ENCODE measurements around the gene COL4A2.

Gene COL4A2

GRCh38 chr13:110414283-110414682 is 107.2 kb downstream of the COL4A2 start (continued):
- TF ChIP-seq, protein P1, sequence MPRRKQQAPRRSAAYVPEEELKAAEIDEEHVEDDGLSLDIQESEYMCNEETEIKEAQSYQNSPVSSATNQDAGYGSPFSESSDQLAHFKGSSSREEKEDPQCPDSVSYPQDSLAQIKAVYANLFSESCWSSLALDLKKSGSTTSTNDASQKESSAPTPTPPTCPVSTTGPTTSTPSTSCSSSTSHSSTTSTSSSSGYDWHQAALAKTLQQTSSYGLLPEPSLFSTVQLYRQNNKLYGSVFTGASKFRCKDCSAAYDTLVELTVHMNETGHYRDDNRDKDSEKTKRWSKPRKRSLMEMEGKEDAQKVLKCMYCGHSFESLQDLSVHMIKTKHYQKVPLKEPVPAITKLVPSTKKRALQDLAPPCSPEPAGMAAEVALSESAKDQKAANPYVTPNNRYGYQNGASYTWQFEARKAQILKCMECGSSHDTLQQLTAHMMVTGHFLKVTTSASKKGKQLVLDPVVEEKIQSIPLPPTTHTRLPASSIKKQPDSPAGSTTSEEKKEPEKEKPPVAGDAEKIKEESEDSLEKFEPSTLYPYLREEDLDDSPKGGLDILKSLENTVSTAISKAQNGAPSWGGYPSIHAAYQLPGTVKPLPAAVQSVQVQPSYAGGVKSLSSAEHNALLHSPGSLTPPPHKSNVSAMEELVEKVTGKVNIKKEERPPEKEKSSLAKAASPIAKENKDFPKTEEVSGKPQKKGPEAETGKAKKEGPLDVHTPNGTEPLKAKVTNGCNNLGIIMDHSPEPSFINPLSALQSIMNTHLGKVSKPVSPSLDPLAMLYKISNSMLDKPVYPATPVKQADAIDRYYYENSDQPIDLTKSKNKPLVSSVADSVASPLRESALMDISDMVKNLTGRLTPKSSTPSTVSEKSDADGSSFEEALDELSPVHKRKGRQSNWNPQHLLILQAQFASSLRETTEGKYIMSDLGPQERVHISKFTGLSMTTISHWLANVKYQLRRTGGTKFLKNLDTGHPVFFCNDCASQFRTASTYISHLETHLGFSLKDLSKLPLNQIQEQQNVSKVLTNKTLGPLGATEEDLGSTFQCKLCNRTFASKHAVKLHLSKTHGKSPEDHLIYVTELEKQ (tag by site-specific recombination; IDR thresholded peaks at IDR 0.05; ENCODE audit: borderline replicate concordance): no peak
- TF ChIP-seq ZNF416 (tag by site-specific recombination; IDR thresholded peaks at IDR 0.05) (no peak), ZBTB48 (tag by site-specific recombination; IDR thresholded peaks at IDR 0.05) (no peak), ZNF157 (tag by site-specific recombination; IDR thresholded peaks at IDR 0.05) (no peak), IKZF3 (tag by site-specific recombination; IDR thresholded peaks at IDR 0.05) (no peak), KLF10 (tag by site-specific recombination; IDR thresholded peaks at IDR 0.05) (no peak), ZNF791 (tag by site-specific recombination; IDR thresholded peaks at IDR 0.05) (no peak), ZNF623 (tag by site-specific recombination; IDR thresholded peaks at IDR 0.05) (no peak), MEIS1 (CRISPR knock-in tag; IDR thresholded peaks at IDR 0.05; ENCODE audit: borderline replicate concordance) (no peak), ZNF571 (tag by site-specific recombination; IDR thresholded peaks at IDR 0.05) (no peak), ZEB2 (tag by site-specific recombination; IDR thresholded peaks at IDR 0.05) (no peak), ZNF140 (tag by site-specific recombination; IDR thresholded peaks at IDR 0.05) (no peak)

DNA sequence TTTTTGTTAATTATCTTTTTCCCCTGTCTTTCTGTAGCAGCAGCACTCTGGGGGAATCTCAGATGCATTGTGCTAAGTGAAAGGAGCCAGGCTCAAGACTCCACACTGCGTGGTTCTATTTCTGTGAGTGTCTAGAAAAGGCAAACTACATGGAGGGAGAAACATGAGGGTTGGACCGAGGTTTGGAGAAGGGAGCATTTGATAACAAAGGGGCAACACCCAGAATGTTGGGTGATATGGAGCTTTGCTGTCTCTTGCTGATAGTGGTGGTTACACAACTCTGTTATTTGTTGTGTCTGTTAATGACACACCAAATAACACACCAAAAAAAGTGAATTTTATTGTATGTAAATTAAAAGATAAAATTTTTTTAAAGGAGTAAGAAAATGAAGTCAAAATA is 107.8 kb downstream of the COL4A2 start:
- ChIA-PET CTCF (no interaction called here), POLR2A (no interaction called here)
- Histone ChIP-seq H3K36me3 (ENCODE audit: control insufficient read depth in 2 of 2, insufficient read depth in 1 of 2, low read length in 2 of 2) (no peaks in the 10 kb centered on the region), H3K4me3 (ENCODE audit: low read depth, low read length) (no peak overlapping the region), H3K9me3 (ENCODE audit: control insufficient read depth, insufficient read depth, low read depth, low read length) (no peaks in the 10 kb centered on the region), H3K27ac (ENCODE audit: extremely low read depth, low read depth, low read length) (no peak overlapping the region), H3K4me1 (ENCODE audit: control insufficient read depth, insufficient read depth, low read length) (no peaks in the 10 kb centered on the region; the same call in 1 of the 2 replicates)
- TF ChIP-seq ZNF146 (tag by site-specific recombination; IDR thresholded peaks at IDR 0.05): no peak
- no peak for TF ChIP-seq SETDB1 (IDR thresholded peaks at IDR 0.05; ENCODE audit: insufficient read length, low read length)
- TF ChIP-seq ZNF157 (tag by site-specific recombination; IDR thresholded peaks at IDR 0.05): no peak
- no peak for TF ChIP-seq ZNF335 (tag by site-specific recombination; conservative IDR thresholded peaks at IDR 0.05)
- TF ChIP-seq ZBTB11 (tag by site-specific recombination; conservative IDR thresholded peaks at IDR 0.05; ENCODE audit: low read depth): no peak
- no peak for TF ChIP-seq ZNF549 (tag by site-specific recombination; IDR thresholded peaks at IDR 0.05)
- TF ChIP-seq, protein P2, sequence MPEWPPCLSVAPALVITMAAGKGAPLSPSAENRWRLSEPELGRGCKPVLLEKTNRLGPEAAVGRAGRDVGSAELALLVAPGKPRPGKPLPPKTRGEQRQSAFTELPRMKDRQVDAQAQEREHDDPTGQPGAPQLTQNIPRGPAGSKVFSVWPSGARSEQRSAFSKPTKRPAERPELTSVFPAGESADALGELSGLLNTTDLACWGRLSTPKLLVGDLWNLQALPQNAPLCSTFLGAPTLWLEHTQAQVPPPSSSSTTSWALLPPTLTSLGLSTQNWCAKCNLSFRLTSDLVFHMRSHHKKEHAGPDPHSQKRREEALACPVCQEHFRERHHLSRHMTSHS (tag by site-specific recombination; IDR thresholded peaks at IDR 0.05): no peak
- no peak for TF ChIP-seq ZNF768 (tag by site-specific recombination; IDR thresholded peaks at IDR 0.05)
- no peak for TF ChIP-seq SP7 (tag by site-specific recombination; IDR thresholded peaks at IDR 0.05)
